Right hindlimb (tissue), 1 donor: ENCODE data around the gene PAQR4.
A peak's percentile ranks its signal among the peaks of the same experiment; 100 is the strongest.
"Not testable (repeated sequence)": the region's sequence is repeated elsewhere in the genome, so short reads cannot be mapped to it uniquely, and the experiment has no call there.

Experiments
- DNase-seq: peaks from one replicate; pipeline ENCODE4 v3.0.0-alpha.2; 2018

Gene PAQR4

DNA sequence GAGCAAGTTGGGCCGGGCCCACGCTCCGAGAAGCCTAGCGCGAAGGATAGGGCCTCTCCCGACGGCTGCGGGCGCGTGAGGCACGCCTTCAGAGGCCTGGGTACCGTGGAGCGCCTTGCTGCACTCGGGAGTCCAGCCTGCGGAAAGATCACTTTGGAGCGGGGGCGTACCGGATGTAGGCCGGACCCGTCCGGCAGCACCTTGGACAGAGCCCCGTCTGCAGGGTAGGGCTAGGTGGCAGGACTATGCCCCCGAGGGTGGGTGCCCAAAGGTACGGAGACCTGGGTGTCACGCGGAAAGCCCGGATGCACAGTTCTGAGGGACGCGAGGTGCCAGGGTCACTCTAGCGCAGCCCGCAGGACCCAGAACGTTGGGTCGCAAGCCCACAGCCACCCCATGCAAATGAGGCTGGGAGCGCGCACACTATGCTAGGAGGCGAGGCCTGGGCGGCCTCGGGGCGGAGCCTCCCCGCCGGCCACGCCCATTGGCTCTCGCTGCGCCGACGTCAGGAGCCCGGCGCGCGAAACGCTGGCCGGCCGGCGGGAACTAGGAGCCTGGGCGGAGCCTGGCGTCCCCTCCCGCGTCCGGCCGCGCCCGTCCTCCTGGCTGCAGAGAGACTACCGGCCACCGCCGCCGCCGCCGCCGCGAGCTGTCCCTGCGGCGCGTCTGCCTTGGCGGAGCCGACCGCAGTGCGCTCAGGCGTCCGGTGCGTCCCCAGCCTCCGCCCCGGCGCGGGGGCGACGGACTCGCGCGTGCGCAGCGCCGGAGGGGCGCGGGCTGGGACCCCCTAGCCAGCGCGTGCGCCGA lies at the start of gene PAQR4:
PAQR4 (plus strand) TSS at position 611 of the 807 bp plus-strand sequence. CDS start 327 bp downstream, outside the sequence.
- DNase-seq, result peak; percentile 91

DNA sequence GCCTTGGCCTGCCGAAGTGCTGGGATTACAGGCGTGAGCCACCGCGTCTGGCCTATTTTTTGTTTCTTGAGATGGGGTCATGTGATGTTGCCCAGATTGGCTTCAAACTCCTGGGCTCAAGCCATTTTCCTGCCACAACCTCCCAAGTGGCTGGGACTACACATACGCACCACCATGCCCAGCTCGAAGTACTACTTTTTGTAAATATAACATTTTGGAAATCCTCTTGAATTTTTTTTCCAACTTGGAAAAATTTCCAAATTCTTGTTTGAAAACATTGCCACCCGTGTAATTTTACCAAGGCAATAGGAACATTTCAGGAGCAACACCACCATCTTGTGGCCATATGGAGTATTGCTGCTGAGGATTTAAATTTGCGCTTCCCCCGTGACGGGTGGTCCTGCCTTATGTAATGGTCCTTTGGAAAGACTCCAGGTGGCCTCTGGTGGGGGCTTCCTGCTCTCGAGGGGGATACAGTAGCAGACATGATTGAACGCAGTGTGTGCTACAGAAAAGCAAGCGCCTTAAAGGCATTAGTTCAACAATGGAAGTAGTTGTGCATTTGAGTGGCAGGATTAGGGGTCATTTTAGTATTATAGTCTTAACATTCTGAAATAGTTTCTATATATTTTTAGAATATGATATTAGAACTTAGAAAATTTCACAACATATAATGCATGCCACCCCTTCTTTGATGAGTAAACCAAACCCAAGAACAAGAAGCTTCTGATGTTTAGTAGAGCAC lies 49.5 kb upstream of the PAQR4 start:
- peak; percentile 69 for DNase-seq

DNA sequence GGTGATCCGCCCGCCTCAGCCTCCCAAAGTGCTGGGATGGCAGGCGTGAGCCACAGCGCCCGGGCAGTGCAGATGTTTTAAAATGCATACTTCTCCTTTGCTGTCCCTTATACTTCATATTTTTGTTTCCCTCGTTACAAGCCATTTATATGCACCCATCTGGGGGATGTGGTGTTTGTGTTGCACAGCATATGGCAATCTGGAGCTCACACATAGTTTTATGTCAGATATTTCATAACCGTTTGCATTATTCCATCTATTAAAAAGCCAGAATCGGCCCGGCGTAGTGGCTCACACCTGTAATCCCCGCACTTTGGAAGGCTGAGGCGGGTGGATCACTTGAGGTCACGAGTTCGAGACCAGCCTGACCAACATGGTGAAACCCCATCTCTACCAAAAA lies 45.7 kb upstream of the PAQR4 start:
- DNase-seq, result no peak

DNA sequence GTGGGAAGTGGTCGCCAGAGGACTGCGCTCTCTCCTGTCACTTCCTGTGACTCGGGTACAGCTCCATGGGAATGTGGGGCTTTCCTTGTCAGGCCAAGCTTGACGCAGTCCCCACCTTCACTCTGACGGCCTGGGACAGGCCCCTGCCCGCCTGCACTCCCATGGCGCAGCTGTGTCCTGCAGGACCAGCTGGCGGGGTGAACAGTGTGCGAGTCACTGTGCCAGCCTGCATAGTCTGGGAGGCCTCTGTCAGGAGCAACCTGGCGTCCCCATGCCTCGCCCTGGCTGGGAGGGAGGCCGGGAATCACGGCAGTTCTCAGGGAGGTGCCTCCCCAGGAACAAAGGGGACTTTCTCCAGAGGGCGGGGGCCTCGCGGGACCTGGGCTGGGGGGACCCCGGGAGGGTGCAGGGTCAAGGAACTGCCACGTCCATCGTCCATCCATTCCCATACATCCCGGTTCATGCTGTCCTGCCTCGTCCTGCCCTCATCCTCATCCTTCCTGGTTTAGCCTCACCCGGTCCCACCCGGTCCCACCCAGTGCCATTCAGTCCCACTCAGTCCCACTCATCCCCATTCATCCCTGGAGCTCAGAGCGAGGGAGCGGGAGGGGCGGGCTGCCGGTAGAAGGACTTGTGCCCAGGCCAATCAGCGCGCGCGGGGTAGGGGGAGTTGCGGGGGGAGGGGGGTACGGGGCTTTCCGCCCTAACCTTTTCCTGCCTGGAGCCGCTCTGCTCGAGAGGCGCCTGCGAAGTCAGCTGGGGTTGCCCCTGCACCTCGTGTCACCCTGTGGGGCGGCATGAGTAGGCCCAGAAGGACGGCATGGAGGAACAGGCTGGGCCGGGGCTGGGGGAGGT lies 44.0 kb upstream of the PAQR4 start:
- no peak for DNase-seq

DNA sequence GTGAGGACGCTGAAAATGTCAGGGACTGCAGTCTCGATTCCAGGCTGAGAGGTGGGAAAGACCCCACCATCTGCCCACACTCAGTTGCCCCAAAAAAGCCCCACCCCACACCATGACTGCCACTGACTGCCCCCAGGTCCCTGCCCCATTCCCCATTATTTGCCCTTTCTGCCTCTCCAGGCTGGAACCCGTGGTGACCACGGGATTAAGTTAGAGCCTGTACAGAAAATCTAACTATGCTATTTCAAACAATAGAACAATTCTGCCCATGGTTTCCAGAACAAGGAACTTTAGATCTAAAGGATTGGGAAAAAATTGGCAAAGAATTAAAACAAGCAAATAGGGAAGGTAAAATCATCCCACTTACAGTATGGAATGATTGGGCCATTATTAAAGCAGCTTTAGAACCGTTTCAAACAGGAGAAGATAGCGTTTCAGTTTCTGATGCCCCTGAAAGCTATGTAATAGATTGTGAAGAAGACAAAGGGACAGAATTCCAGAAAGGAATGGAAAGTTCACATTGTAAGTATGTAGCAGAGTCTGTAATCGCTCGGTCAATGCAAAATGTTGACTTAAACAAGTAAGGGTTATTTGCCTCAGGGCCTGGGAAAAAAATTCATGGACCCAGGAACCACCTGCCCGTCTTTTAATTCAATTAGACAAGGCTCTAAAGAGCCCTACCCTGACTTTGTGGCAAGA lies 43.0 kb upstream of the PAQR4 start:
- no peak for DNase-seq

DNA sequence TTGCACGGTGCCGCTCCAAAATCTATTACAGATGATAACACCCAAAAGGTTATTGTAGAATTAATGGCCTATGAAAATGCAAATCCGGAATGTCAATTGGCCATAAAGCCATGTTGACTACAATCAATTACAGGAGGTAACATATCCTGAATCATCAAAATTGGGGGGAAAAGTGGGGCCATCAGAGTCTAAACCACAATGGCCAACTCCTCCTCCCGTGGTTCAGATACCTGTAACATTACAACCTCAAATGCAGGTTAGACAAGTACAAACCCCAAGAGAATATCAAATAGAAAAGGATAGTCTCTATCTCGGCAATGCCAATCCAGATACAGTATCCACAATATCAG lies 42.5 kb upstream of the PAQR4 start:
- DNase-seq, result no peak

DNA sequence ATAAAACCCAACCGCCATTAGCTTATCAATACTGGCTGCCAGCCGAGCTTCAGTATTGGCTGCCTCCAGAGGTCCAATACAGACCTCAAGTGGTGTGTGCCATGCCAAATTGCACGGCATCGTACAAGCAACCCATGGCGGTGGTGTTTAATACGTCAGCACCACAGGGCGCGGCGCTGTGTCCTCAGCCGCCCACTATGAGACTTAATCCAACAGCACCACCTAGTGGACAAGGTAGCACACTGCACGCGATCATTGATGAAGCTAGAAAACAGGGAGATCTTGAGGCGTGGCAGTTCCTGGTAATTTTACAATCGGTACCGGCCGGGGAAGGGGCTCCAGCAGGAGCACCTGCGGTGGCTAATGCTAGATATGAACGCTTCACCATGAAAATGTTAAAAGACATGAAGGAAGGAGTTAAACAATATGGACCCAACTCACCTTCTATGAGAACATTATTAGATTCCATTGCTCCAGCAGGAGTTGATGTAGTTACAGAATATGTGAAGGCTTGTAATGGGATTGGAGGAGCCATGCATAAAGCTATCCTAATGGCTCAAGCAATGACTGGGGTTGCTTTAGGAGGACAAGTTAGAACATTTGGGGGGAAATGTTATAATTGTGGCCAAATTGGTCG lies 42.0 kb upstream of the PAQR4 start:
- peak; percentile 85 for DNase-seq

DNA sequence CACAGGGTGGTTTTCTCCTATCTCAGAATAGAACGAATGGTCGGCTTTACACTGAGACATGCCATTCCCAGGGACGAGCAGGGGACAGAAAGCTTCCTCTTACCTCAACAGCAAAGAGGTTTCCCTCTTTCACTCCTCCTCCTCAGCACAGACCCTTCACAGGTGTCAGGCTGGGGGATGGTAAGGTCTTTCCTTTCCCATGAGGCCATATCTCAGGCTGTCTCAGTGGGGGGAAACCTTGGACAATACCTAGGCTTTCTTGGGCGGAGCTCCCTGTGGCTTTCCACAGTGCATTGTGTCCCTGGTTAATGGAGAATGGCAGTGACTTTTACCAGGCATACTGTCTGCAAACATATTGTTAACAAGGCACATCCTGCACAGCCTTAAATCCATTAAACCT lies 41.0 kb upstream of the PAQR4 start:
- not testable (repeated sequence) for DNase-seq

DNA sequence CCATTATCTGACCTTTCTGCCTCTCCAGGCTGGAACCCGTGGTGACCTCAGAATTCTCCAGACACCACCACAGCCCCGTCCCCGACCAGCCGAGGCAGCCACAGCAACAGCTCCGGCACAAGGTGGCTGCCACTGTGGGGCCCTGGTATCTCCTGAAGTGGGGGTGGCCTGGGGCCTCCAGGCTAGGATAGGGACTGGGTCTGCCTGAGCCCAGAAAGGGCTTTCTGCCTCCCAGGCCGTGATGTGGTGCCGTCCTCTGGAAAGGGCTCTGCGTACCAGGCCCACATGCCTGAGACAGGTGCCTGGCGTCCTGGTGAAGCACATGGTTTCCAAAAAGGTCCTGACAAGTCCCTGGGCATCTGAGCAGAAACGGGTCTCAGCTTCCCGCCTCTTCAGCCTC lies 40.4 kb upstream of the PAQR4 start:
- DNase-seq, result no peak

DNA sequence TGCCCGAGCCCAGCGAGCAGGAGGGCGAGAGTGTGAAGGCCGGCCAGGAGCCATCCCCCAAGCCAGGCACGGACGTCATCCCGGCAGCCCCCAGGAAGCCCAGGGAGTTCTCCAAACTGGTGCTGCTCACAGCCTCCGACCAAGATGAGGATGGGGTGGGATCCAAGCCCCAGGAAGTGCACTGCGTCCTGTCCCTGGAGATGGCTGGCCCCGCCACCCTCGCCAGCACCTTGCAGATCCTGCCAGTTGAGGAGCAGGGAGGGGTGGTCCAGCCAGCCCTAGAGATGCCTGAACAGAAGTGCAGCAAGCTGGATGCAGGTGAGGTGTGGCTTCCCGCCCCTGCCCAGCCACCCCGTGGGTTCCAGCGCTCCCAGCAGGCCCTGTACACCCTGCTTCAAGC lies 39.5 kb upstream of the PAQR4 start:
- no peak for DNase-seq

DNA sequence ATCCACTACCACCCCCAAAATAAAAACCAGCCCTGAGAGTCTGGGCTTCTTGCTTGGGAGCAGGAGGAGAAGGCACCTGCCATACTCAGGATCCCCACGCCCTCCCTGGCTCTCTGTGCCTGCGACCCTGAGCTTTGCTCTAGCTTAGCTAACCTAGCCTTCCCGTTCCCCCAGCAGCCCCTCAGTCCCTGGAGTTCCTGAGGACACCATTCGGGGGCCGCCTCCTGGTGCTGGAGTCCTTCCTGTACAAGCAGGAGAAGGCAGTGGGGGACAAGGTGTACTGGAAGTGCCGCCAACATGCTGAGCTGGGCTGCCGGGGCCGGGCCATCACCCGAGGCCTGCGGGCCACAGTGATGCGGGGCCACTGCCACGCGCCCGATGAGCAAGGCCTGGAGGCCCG lies 38.9 kb upstream of the PAQR4 start:
- DNase-seq, result no peak

DNA sequence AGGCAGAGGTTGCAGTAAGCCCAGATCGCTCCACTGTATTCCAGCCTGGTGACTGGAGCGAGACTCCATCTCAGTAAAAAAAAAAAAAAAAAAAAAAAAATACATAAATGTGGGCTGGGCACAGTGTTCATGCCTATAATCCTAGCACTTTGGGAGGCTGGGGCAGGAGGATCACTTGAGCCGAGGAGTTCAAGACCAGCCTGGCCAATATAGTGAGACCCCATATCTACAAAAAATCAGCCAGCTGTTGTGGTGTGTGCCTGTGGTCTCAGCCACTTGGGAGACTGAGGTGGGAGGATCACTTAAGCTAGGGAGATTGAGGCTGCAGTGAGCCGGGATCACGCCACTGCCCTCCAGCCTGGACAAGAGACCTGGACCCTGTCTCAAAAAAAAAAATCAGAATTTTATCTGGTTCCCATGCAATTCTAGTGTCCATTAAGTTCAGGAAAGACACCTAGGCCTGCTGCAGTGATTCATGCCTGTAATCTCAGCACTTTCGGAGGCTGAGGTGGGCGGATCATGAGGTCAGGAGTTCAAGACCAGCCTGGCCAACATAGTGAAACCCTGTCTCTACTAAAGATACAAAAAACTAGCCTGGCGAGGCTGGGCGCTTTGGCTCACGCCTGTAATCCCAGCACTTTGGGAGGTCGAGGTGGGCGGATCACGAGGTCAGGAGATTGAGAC lies 37.8 kb upstream of the PAQR4 start:
- DNase-seq, result not testable (repeated sequence)

DNA sequence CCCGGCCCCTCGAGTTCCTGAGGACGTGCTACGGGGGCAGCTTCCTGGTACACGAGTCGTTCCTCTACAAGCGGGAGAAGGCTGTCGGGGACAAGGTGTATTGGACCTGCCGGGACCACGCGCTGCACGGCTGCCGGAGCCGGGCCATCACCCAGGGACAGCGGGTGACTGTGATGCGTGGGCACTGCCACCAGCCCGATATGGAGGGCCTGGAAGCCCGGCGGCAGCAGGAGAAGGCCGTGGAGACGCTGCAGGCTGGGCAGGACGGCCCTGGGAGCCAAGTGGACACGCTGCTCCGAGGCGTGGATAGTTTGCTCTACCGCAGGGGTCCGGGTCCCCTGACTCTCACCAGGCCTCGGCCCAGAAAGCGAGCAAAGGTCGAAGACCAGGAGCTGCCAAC lies 36.0 kb upstream of the PAQR4 start:
- DNase-seq, result no peak

DNA sequence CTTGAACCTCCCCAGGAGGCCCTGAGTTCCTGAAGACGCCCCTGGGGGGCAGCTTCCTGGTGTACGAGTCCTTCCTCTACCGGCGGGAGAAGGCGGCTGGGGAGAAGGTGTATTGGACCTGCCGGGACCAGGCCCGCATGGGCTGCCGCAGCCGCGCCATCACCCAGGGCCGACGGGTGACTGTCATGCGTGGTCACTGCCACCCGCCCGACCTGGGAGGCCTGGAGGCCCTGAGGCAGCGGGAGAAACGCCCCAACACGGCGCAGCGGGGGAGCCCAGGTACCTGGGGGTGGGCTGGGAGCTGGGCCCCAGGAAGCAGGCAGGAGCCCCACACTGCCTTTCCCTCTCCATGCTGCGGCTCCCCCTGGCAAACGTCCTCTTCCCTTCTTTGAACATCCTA lies 35.4 kb upstream of the PAQR4 start:
- DNase-seq, result no peak

DNA sequence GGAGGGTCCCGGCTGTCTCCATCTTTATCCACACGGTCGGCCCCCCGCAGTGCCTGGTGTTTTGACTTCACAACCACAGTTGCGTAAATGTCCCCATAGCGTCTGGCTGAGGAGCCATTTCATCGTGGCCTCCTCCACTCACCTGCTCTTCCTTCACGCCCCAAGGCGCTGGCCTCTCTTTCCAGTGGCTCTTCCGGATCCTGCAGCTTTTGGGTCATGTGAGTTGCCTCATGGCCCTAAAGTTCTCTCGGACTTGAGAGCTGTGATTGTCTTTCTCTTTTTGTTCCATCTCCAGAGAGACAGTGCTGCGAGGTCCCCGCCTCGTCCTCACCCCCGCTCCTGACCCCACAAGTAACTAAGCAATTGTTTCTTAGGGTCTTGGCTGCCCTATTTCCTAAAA lies 34.7 kb upstream of the PAQR4 start:
- no peak for DNase-seq

DNA sequence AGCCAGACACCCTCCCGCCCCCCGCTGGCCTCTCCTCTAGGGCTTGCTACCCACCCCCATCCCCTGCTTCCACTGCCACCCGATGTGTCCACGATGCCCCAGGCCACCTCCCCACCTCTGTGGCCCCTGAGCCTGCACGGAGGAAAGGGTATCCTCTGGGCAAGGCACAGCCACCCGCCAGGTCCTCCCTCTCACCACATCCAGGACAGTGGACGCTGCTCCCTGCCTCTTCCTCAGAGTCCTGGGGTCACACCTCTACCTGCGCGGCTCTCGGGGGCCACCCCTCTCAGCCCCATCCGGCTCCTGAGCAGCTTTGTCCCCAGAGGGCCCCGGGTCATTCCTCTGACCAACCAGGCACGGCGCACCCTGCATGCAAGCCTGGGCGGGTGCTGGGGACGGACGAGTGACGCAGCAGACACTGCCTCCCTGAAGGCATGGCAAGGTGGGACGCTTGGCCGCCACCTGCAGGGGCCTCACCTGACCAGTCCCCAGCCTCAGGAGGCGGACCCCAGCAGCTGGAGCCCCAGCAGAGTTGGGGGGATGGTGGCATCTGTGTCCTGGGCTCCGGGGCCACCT lies 32.6 kb upstream of the PAQR4 start:
- DNase-seq, result no peak

DNA sequence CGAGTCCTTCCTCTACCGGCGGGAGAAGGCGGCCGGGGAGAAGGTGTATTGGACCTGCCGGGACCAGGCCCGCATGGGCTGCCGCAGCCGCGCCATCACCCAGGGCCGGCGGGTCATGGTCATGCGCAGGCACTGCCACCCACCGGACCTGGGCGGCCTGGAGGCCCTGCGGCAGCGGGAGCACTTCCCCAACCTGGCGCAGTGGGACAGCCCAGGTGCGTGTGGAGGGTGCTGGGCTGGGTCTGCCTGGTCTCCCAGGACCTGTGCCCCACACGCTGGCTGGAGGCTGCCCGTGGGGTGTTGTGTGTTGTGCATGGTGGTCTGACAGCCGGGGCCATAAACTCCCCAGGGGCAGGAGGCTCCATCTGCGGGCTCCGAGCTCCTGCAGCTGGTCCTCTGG lies 32.0 kb upstream of the PAQR4 start:
- no peak for DNase-seq

DNA sequence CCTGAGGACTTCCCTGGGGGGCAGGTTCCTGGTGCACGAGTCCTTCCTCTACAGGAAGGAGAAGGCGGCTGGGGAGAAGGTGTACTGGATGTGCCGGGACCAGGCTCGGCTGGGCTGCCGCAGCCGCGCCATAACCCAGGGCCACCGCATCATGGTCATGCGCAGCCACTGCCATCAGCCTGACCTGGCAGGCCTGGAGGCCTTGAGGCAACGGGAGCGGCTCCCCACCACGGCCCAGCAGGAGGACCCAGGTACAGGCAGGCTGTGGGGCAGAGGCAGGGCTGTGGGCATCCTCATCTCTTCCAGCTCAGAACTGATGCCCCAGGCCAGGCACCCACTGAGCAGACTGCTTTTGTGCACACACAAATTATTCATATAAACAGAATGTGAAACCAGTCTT lies 30.9 kb upstream of the PAQR4 start:
- DNase-seq, result no peak

DNA sequence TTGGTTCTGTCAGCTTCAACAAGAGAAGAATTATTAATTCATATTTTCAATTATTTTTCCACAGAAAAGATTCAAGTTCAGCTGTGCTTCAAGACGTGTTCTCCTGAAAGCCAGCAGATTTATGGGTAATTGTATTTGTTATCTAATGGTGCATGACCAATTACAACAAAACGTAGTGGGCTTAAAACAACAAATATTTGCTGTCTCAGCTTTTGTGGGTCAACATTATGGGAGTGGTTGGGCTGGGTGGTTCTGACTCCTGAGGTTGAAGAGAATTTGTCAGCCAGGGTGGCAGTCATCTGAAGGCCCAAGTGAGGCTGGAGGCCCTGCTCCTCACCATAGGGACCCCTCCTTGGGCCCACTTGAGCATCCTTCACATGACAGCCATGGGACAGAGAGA lies 29.2 kb upstream of the PAQR4 start:
- DNase-seq, result no peak

DNA sequence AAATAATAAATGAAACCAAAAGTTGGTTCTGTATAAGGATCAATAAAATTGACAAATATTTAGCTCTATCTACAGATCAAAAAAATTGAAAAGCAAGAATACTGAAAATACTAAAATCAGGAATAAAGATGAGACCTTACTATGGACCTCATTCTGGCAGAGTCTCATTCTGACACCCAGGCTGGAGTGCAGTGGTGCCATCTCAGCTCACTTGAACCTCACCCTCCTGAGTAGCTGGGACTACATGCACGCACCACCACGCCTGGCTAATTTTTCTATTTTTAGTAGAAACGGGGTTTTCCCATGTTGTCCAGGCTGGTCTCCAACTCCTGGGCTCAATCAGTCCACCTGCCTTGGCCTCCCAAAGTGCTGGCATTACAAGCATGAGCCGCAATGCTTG lies 27.1 kb upstream of the PAQR4 start:
- DNase-seq, result no peak

DNA sequence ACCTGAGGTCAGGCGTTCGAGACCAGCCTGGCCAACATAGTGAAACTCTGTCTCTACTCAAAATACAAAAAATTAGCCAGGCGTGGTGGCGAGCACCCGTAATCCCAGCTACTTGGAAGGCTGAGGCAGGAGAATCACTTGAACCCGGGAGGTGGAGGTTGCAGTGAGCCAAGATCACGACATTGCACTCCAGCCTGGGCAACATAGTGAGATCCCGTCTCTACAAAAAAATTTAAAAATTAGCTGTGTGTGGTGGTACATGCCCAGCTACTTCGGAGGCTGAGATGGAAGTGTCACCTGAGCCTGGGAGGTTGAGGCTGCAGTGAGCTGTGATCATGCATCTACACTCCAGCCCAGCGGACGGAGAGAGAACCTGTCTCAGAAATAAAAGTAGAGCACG lies 25.4 kb upstream of the PAQR4 start:
- DNase-seq, result not testable (repeated sequence)
